Mononuclear cell (primary cell): ENCODE measurements around the gene BANP. TPM values are rescaled to one million over a fixed set of nuclear protein-coding genes. Genes with fewer than 3 reads are reported as not detected.
"Not testable (repeated sequence)": the region's sequence is repeated elsewhere in the genome, so short reads cannot be mapped to it uniquely, and the experiment has no call there.

ENCODE experiments used
- H3K27me3 ChIP-seq: 2 replicates; pipeline ENCODE4 v1.6.0; 2011; ENCODE audit warnings: low read length, control low read depth; ENCODE audit not compliant: insufficient read depth
- H3K4me1 ChIP-seq: 2 replicates; pipeline ENCODE4 v1.5.1; 2011; ENCODE audit warnings: mild to moderate bottlenecking, low read length, control low read depth; ENCODE audit not compliant: insufficient read depth
- H3K4me3 ChIP-seq: 2 replicates; pipeline ENCODE4 v1.5.1; 2011; ENCODE audit warnings: mild to moderate bottlenecking, low read length, moderate library complexity
- H3K9me3 ChIP-seq: 2 replicates; pipeline ENCODE4 v1.5.1; 2011; ENCODE audit warnings: low read depth, mild to moderate bottlenecking, control low read depth, low read length
- total RNA-seq: library from RNA; depleted of rRNA; stranded (reverse); fragments of >200 nt; gene quantifications from one replicate; pipeline ENCODE4 v1.2.3, GENCODE V29; 2012

The BANP gene
- total RNA-seq, 1 donor: 71.8 TPM

GRCh38 chr16:88121391-88121790 is 170.2 kb downstream of the BANP start:
- not testable (repeated sequence) for H3K4me1 ChIP-seq, H3K9me3 ChIP-seq, H3K27me3 ChIP-seq, H3K4me3 ChIP-seq

- H3K4me3 ChIP-seq: no peak overlapping the region
- H3K4me1 ChIP-seq: peaks cover 4% of the 10 kb centered on the region
- H3K27me3 ChIP-seq: no peaks in the 10 kb centered on the region
- no peaks in the 10 kb centered on the region for H3K9me3 ChIP-seq
Measured at GRCh38 chr16:88121886-88122580, 170.8 kb downstream of the BANP start.

Other genes starting within 250 kb of the BANP start
- 33.4 TPM for gene KLHDC4, start 185.4 kb upstream of the BANP start, total RNA-seq
- gene SLC7A5, start 81.9 kb upstream of the BANP start, total RNA-seq: 33.8 TPM
- under 0.01 TPM for gene CA5A, start 14.9 kb upstream of the BANP start, total RNA-seq